Upper lobe of left lung (tissue), 6 donors: ENCODE results near the gene MCF2L. TPM values are rescaled to one million over a fixed set of nuclear protein-coding genes. Genes with fewer than 3 reads are reported as not detected.

Source experiments
- ATAC-seq, 2 donors: fragments of 200-7000 bp; cut with Tn5 transposase; one replicate each; pipeline ENCODE4 v1.9.1; 2022; ENCODE audit warnings: mild to moderate bottlenecking in 2 of 2, moderate library complexity in 2 of 2; ENCODE audit not compliant: low FRiP score in 2 of 2
- DNase-seq, 2 donors: peaks; one replicate each; pipeline ENCODE4 v3.0.0-alpha.2; 2019 to 2020
- H3K27ac ChIP-seq, 4 donors: fragments of 200-600 bp; sonication (generic); one replicate each; pipeline ENCODE4 v1.5.1; 2016 to 2019
- H3K27me3 ChIP-seq, 4 donors: fragments of 200-600 bp; sonication (generic); one replicate each; pipeline ENCODE4 v1.5.1; 2017 to 2019
- H3K36me3 ChIP-seq, 4 donors: fragments of 200-600 bp; sonication (generic); one replicate each; pipeline ENCODE4 v1.5.1; 2016 to 2019
- H3K4me1 ChIP-seq, 4 donors: fragments of 200-600 bp; sonication (generic); one replicate each; pipeline ENCODE4 v1.5.1; 2018 to 2019
- H3K4me3 ChIP-seq, 4 donors: fragments of 200-600 bp; sonication (generic); one replicate each; pipeline ENCODE4 v1.5.1; 2017 to 2019; ENCODE audit warnings: mild to moderate bottlenecking in 2 of 4, moderate library complexity in 1 of 4
- H3K9me3 ChIP-seq, 4 donors: fragments of 200-600 bp; sonication (generic); one replicate each; pipeline ENCODE4 v1.5.1; 2018 to 2019
- CTCF ChIP-seq, 6 experiments: fragments of 450-650 bp in 4 of 6; fragments of 200-600 bp in 2 of 6; sonication (generic) in 2 of 6; IDR thresholded peaks; one replicate each; pipeline ENCODE4 v1.5.1; 2016 to 2019; ENCODE audit warnings: antibody characterized with exemption in 6 of 6
- EP300 ChIP-seq, 4 donors: sonication (generic); formaldehyde crosslinking; IDR thresholded peaks; one replicate each; pipeline ENCODE4 v1.5.1; 2017; ENCODE audit warnings: antibody characterized with exemption in 4 of 4, control low read depth in 2 of 4
- POLR2A ChIP-seq, 4 donors: fragments of 450-650 bp; IDR thresholded peaks; one replicate each; pipeline ENCODE4 v1.5.1; 2016 to 2017; ENCODE audit warnings: antibody characterized with exemption in 4 of 4, mild to moderate bottlenecking in 2 of 4
- POLR2AphosphoS5 ChIP-seq, 2 donors: sonication (generic); formaldehyde crosslinking; IDR thresholded peaks; one replicate each; pipeline ENCODE4 v1.5.1; 2017; ENCODE audit warnings: antibody characterized with exemption in 2 of 2
- WGBS, 2 donors: methylation state at CpG; one replicate each; pipeline ENCODE4 v1.1.5; 2017 to 2018; 5-methylcytosine and 5-hydroxymethylcytosine counted together
- total RNA-seq, 6 donors: library from RNA; depleted of rRNA in 4 of 6; stranded (reverse); fragments of >200 nt in 4 of 6; gene quantifications; one replicate each; pipeline versions ENCODE4 v1.1.0 to v1.2.1, GENCODE V29; 2016 to 2021
- donor health status: DM: no; HTN: no; CAD: no; lungs with moderate emphysema.
- donor health status: DM: no; HTN: yes; CAD: no; lungs with severe emphysema.

Gene MCF2L
- total RNA-seq, 6 donors from 2014 or later, result 14.3 to 99.5 (median 53.1) TPM

- Histone ChIP-seq H3K9me3 (no peaks in the 10 kb centered on the region), H3K27me3 (no peaks in the 10 kb centered on the region), H3K4me1 (no peaks in the 10 kb centered on the region), H3K27ac (no peak overlapping the region), H3K4me3 (no peak overlapping the region), H3K36me3 (peaks cover 0 to 54% (median 14%) of the 10 kb centered on the region in 4 donors)
- 91 to 96% methylated on average over 7 to 10 of the region's 10 CpGs for WGBS, 2 donors
- TF ChIP-seq CTCF (IDR thresholded peaks at IDR 0.05), result no peak
- no peak for TF ChIP-seq POLR2A (IDR thresholded peaks at IDR 0.05)
- TF ChIP-seq EP300 (IDR thresholded peaks at IDR 0.05), result no peak
- no peak for TF ChIP-seq POLR2AphosphoS5 (IDR thresholded peaks at IDR 0.05)
- DNase-seq (peak in 1 of 2 donors; percentile 58), ATAC-seq (no peak)
Measured at GRCh38 chr13:113066142-113066455, 97.1 kb downstream of the MCF2L start.

DNA sequence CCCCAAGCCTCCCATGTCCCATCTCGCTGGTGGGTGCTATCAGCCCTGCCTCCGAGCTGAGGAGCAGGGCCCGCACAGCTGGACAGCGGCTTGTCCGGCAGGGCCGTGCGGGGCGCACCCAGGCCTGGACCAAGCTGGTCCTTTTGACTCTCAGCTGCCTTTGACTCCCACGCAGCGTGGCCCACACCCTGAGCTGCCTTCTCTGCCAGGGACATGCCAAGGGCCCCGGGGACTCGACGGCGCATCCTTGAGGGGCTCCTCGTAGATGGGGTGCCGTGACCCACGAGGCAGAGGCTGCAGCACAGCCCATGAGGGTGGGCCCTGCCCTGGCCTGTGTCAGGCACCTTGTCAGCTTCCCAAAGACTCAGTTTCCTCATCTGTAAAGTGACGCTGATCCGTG, 97.7 kb downstream of the MCF2L start:
- H3K36me3 ChIP-seq, result peaks cover 0 to 54% (median 12%) of the 10 kb centered on the region in 4 donors
- DNase-seq (no peak), ATAC-seq (no peak)
- no peaks in the 10 kb centered on the region for H3K27me3 ChIP-seq
- no peak overlapping the region for H3K4me3 ChIP-seq
- H3K9me3 ChIP-seq, result no peaks in the 10 kb centered on the region
- no peaks in the 10 kb centered on the region for H3K4me1 ChIP-seq
- 95% methylated on average over 18 of the region's 19 CpGs; no CpG with 5 or more reads in 1 of the 2 donors for WGBS, 2 donors
- no peak overlapping the region for H3K27ac ChIP-seq
- TF ChIP-seq POLR2AphosphoS5 (IDR thresholded peaks at IDR 0.05) (no peak), EP300 (IDR thresholded peaks at IDR 0.05) (no peak), POLR2A (IDR thresholded peaks at IDR 0.05) (no peak), CTCF (IDR thresholded peaks at IDR 0.05) (no peak)

GRCh38 chr13:113069861-113070805, 101.1 kb downstream of the MCF2L start:
- peaks cover 0 to 54% (median 13%) of the 10 kb centered on the region in 4 donors for H3K36me3 ChIP-seq
- no peak overlapping the region for H3K4me3 ChIP-seq
- WGBS, 2 donors, result 91% methylated on average over 34 to 41 of the region's 41 CpGs
- peak in 1 of 2 donors; percentile 61 for DNase-seq
- H3K4me1 ChIP-seq, result no peaks in the 10 kb centered on the region
- no peaks in the 10 kb centered on the region for H3K9me3 ChIP-seq
- no peak for ATAC-seq
- no peak overlapping the region for H3K27ac ChIP-seq
- no peaks in the 10 kb centered on the region for H3K27me3 ChIP-seq
- no peak for TF ChIP-seq EP300 (IDR thresholded peaks at IDR 0.05)
- no peak for TF ChIP-seq CTCF (IDR thresholded peaks at IDR 0.05)
- TF ChIP-seq POLR2AphosphoS5 (IDR thresholded peaks at IDR 0.05), result no peak
- no peak for TF ChIP-seq POLR2A (IDR thresholded peaks at IDR 0.05)

DNA sequence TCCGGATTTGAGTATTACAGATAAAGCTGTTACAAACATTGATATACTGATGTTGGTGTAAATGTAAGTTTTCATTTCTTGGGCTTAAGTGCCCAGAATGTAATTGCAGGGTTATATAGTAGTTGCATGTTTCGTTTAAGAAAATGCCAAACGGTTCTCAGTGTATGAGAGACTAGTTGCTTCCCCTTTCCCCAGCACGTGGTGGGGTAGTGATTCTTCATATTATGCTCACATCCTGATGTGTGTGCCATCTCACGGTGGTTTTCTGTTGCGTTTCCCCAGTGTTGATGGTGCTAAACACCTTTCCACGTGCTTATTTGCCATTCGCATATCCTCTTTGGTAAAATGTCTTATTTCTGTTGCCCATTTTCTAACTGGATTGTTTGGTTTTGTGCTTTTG, 101.8 kb downstream of the MCF2L start:
- no peaks in the 10 kb centered on the region for H3K9me3 ChIP-seq
- ATAC-seq (no peak), DNase-seq (no peak)
- no peaks in the 10 kb centered on the region for H3K4me1 ChIP-seq
- no peak for TF ChIP-seq POLR2AphosphoS5 (IDR thresholded peaks at IDR 0.05)
- no peak for TF ChIP-seq CTCF (IDR thresholded peaks at IDR 0.05)
- TF ChIP-seq POLR2A (IDR thresholded peaks at IDR 0.05), result no peak
- no peak for TF ChIP-seq EP300 (IDR thresholded peaks at IDR 0.05)
- no peaks in the 10 kb centered on the region for H3K27me3 ChIP-seq
- WGBS, 2 donors, result 74 to 80% methylated on average over 8 of the region's 8 CpGs
- H3K36me3 ChIP-seq, result peaks cover 0 to 54% (median 12%) of the 10 kb centered on the region in 4 donors
- H3K27ac ChIP-seq, result no peak overlapping the region
- no peak overlapping the region for H3K4me3 ChIP-seq
